T-helper 1 cell treated with Interleukin-12 subunit alpha and Interleukin-12 subunit beta and Interleukin-4 antibody, amounts not matched to agents 30 ng/mL and 1 ng/mL, for 36 hours (primary cell): Measurements from ENCODE around the gene MILR1. TPM values are rescaled to one million over a fixed set of nuclear protein-coding genes. Genes with fewer than 3 reads are reported as not detected.
"Not testable (repeated sequence)": the region's sequence is repeated elsewhere in the genome, so short reads cannot be mapped to it uniquely, and the experiment has no call there.

Experiments
- intact Hi-C: fragments of 100-400 bp; cut with micrococcal nuclease; formaldehyde crosslinking; loops from one replicate; pipeline ENCODE4 v1.15.1; 2024
- total RNA-seq: library from RNA; stranded (reverse); gene quantifications from 2 replicates; pipeline ENCODE4 v1.2.3, GENCODE V29; 2022

The MILR1 gene
- total RNA-seq, 1 donor from 2014 or later = 5.4 TPM

DNA sequence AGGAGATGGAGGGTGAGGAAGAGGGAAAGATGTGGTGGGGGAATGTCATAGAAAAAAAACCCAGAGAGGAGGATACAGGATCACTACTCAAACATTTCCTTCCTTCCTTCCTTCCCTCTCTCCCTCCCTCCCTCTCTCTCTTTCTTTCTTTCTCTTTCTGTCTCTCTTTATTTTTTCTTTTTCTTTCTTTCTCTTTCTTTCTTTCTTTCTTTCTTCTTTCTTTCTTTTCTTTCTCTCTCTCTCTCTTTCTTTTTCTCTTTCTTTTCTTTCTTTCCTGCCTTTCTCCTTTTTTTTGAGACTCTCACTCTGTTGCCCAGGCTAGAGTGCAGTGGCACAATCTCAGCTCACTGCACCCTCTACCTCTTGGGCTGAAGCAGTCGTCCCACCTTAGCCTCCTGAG lies 17.9 kb downstream of the MILR1 start:
- intact Hi-C loops = not testable (repeated sequence)

DNA sequence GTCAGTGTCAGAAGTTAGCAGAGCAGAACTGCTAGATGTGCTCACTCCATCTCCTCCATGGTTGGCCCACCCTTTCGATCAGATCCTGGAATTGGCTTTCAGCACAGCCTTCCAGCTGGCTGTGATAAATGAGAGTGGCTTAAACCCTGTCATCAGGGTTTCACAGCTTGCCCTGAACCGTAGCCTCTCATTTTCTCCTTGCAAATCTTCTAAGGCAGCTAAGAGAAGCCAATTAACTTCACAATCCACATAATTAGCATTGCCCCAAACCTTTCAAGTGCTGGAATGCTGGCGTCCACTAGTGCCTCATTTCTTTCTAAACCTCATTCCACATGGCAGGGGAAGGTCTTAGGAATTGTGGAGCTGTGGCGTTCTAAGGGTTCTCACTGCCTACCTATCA lies 21.7 kb downstream of the MILR1 start:
- intact Hi-C loops = no loop called here

DNA sequence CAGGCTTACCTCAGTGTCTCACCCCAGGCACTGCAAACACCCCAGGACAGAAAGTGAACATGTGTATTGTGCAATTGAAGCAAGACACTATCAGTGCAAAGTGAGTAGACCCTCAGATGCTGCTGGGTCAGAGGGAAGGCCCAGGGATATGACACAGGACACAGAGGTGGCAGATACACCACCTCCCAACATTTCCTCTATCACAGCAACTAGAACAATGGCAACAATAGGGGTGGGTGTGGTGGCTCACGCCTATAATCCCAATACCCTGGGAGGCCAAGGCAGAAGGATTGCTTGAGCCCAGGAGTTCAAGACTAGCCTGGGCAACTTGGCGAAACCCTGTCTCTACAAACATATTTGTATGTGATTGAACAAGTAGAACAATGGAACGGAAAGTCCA lies 22.5 kb downstream of the MILR1 start:
- intact Hi-C loops = no loop called here

DNA sequence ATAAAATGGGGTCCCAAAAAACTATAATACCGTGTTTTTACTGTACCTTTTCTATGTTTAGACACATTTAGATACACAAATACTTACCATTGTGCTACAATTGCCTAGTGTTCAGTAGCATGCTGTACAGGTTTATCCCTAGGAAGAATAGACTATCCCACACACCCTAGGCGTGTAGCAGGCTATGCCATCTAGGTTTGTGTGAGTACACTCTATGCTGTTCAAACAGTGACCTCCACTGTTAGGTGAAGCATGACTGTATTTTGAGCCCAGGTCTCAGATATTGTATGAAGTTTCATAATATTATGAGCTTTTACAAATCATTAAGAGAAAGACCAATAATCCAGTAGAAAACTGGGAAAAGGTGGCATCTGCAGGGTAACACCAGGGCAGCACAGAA lies 23.6 kb downstream of the MILR1 start:
- intact Hi-C loops = no loop called here

DNA sequence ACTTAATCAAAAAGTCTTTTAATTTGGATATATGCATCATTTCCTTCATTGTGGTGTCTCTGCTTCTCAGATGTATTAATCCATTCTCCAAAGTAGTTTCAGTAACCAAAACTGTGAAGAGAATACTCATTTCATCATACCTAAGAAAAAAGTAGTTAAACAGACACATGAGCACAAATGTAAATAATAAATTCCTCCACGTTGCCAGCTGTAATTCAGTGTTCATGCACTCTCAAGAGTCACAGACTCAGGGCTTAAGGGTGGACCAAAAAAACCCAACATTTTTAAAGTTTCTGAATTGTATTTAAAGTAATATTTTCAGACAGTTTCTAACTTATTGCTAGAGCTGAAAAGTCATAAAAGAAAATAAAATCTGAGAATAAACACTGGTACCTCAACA lies 28.9 kb downstream of the MILR1 start:
- intact Hi-C loops = no loop called here

DNA sequence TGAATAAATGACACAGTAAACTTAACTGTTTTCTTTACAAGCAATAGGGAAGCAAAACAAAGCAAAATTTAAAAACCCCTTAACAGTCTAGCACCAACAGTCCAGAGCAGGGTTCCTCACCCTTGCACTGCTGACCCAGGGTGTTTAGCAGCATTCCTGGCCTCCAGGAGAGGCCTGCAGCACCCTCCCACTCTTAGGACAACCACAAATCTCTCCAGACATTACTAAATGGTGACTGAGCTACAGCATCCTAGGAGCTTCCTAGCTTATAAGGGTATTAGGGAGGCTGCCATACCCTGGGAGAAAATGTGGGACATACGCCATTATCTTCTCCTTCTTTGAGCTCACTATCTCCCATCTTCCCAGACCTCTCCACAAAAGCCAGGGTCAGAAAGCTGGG lies 32.0 kb downstream of the MILR1 start:
- intact Hi-C loops = no loop called here

DNA sequence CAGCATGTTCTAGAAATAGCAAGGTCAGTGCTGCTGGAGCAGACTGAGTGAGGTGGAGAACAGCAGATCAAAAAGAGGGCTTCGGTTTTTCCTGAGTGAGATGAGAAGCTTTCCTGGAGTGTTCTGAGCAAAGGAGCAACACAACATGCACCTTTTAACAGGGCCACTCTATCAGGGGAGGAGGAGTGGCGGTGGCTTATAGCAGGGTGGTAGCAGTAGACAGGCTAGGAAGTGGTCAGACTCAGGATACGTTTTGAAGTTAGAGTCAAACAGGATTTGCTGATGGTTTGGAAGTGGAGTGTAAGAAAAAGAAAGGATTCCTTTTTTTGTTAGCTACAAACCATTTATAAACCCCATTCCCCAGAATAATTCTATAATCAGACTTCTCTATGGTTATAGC lies 35.5 kb downstream of the MILR1 start:
- intact Hi-C loops = no loop called here

DNA sequence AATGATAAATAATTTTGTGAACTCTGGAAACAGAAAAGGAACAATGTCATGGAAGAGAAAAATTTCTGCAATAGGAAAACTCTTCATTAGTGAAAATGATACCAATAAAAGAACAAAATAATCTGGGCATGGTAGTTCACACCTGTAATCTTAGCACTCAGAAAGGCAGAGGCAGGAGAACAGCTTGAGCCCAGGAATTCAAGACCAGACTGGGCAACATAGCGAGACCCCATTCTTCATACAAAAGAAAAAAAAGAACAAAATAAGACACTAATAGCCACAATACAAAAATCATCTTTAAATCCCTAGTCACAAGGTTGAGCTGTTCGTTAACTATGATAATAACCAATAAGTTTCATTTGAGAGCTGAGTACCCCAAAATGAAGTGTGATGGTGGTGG lies 39.4 kb downstream of the MILR1 start:
- intact Hi-C loops = no loop called here

DNA sequence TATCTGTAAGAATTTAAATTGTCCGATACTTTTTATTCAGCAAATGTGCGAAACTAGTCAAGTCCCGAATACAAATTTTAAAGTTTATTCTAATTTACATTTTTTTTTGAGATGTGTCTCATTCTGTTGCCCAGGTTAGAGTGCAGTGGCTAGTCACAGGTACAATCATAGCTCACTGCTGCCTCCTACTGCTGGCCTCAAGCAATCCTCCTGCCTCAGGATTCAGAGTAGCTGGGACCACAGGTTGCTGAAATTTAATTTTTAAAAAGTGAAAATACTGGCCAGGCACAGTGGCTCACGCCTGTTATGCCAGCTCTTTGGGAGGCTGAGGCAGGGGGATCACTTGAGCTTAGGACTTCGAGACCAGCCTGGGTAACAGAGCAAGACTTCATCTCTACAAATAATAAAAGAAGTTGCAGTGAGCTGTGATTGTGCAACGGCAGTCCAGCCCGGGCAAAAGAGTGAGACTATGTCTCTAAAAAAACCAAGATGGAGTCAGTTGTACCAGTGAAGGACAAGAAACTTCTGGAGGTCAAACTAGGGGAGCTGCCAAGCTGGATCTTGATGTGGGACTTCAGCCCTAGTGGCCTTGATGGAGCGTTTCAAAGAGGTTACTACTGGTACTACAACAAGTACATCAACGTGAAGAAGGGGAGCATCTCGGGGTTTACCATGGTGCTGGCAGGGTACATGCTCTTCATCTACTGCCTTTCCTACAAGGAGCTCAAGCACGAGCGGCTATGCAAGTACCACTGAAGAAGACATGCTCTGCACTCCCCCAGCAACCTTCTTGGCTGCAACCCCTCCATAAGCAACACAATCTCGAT lies 42.3 kb downstream of the MILR1 start:
- intact Hi-C loops = loop anchor here (1.0 kb wide), 4 partner anchors 71 to 184 kb away; no protein-coding TSS in a partner anchor

DNA sequence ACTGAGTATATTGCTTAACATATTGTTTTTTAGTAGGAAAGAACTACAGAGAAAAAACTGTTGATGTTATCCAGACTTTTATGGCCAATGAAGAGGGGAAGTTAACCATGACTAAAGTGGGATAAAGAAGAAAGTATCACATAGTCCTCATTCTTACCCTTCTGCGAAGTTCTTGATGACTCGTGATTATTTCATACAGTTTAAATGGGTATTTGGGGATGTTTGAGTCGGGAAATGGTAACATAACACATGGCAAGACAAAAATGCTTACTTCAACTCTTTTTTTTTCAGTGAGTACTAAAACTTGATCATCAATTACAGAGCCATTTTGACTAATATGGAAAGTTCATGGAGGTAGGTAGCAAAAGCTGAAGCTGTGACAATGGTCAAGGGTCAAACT lies 43.1 kb downstream of the MILR1 start:
- intact Hi-C loops = loop anchor here (1.0 kb wide), 4 partner anchors 72 to 185 kb away; no protein-coding TSS in a partner anchor

DNA sequence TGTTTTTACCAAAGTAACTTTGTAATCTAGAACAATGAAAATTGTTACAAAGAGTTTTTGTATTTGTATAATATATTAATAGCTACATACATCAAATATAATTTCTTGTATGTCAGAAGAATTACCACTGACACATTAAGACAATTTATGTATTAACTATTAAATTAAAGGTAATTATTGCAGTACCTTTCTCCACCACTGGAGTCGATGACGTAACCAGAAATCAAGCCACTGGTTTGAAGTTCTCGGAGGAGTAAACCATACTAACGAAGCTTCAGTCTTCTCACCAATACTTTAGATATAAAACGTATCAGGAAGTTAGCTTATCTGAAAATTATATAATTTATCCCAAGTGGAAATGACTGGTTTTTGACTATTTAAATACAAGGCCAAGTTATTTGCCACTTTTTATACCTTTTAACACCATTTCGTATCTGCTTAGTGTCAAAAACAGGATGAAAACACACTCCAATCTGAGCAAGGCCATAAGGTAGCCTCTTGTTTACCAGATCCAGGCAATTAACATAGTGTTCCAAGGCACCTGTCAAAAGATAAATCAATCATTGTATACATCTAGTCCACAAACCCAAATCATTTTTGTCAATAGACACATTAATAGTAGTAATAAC lies 43.7 kb downstream of the MILR1 start:
- intact Hi-C loops = no loop called here

DNA sequence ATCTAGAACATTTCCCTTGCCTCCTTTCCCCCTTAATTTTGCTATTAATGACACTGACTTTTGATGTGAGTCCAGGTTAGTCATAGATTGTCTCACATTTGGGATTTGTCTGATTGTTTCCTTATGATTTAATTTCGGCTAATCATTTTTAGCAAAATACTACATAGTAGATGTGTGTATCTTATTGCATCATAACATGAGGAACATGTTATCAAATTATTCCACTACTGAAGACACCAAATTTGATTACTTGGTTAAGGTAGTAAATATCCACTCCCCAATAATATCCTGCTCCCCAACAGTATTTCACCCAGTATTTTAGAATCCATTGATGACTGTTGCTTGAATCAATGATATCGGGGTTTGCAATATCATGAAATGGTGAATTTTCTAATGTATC lies 45.2 kb downstream of the MILR1 start:
- intact Hi-C loops = no loop called here

DNA sequence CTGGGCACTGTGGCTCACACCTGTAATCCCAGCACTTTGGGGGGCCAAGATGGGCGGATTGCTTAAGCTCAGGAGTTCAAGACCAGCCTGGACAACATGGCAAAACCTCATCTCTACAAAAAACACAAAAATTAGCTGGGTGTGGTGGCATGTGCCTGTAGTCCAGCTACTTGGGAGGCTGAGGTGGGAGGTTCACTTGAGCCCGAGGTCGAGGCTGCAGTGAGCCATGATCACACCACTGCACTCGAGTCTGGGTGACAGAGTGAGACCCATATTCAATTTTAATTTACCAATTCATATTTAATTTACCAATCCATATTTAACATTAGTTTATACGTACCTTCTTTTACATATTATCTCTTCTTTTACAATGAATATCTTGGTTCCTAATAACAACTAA lies 46.4 kb downstream of the MILR1 start:
- intact Hi-C loops = not testable (repeated sequence)

DNA sequence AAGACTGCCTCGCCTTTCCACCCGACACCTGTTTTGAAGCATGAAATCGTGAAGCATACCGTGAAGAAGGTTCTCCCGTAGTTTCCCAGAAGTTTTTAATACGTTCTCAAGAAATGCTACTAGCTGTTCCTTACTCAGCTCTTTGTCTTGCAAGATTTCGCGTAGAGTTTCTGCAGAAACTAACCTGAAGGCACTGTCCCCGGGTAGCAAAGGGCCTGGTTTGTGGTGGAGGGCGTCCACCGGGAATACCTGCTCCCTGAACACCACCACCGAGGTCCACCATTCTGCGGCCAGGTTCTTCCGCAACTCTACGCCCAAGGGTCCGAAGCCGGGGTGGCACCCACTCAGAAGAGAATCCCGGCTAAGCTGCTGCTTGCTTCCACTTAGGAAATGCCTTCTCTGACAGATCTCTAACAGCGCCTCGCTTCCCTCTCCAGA lies 47.5 kb downstream of the MILR1 start:
- intact Hi-C loops = no loop called here

DNA sequence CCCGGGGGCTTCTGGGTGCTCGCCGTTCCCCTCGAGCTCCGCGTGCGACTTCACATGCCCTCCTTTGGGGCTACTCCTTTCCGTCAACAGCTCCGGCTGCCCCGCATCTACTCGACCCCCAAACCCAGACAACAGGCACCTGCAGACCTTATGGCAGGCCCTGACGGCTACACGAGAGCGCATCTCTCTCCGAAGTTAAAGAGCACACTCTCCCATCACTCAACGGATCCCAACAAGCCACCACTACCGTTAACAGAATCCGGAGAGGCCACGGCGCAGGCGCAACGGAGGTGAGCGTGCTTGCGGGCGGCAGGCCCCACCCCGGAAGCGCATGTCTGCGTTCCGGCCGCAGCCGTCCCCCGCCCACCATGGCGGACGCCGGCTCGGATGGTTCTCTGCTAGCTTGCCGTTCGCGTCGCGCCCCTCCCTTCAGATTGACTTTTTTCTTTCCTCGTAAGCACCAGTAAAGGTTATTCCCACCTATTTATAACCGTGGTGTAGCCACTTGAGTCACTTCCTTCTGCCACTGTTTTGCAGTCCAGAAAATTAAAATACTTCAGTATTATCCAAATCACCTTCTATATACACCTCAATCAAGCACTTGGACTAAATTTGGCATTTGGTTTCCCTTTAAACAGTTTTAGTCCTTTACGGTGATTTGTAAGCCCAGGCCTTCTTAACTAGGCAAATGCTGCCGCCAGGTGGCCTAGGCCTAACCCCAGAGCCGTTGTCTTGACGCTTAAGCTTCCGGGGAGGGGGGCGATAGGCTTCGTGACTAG lies 48.1 kb downstream of the MILR1 start, which contains the start of gene POLG2:
TSS of gene POLG2 (minus strand) at position 269 of the 779 bp plus-strand sequence. CDS start at position 183, 86 bp downstream.
- intact Hi-C loops = loop anchor here (1.0 kb wide), 2 partner anchors 8 to 234 kb away; partner anchors contain the start of gene TEX2

DNA sequence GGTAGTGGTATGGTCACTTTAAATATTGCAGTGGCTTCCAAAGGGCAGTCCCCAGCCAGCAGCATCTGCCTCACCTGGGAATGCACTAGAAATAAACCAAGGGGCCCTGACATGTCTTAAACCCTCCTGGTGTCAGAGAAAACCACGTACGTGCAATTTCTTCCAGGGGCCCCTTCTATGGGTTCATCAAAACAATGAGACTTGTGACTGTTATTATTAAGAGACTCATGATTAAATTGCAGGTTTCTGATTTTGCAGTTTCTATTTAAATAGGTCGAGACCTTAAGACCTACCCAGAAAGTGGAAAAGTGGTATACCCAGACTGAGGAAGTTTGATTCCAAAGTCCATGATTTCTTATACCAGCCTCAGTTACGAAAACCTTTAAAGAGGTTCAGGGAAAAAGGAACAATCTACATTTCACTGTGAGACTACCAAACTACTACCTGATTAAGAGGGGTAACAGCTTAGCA lies 48.7 kb downstream of the MILR1 start:
- intact Hi-C loops = loop anchor here (1.0 kb wide), 2 partner anchors 8 to 234 kb away; partner anchors contain the start of gene TEX2

DNA sequence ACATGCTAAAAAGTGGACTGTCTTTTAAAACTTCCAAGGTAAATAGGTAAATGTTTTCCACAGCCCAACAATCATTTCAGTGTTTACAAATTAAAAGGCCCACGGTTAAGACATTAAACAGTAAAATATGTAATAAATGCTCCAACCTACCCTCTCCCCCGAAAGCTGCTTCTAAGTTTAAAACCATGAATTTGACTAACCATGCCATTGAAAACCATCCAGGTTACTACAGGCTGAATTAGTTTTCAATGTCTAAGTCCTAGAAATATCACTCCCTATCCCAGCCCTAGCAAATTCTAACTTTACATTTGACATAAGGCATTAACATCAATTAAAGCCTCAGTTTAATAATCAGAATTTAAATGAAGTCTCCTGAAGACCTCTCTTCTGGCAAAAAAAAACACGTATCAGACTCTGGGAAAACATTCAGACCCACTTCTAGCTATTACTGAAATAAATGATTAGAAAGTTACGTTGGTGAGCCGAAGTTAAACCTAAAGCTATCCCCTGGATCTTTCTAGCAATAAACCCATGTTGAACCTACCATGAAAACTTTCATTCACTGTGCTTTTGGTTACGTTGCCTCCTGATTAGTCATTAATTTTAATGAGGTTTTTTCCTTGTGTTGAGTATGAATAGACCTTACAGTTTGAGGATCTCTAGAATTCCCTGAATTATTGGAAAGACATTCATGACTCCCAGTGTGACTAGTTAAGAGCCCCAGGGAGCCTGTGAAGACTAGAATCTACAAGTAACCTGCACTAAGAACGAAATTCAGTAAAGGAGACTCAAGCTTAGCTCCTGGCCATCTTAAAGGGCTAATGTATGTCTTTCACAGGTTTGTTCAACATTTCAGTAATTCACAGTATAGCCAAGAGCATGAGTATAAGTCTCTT lies 49.6 kb downstream of the MILR1 start:
- intact Hi-C loops = no loop called here

DNA sequence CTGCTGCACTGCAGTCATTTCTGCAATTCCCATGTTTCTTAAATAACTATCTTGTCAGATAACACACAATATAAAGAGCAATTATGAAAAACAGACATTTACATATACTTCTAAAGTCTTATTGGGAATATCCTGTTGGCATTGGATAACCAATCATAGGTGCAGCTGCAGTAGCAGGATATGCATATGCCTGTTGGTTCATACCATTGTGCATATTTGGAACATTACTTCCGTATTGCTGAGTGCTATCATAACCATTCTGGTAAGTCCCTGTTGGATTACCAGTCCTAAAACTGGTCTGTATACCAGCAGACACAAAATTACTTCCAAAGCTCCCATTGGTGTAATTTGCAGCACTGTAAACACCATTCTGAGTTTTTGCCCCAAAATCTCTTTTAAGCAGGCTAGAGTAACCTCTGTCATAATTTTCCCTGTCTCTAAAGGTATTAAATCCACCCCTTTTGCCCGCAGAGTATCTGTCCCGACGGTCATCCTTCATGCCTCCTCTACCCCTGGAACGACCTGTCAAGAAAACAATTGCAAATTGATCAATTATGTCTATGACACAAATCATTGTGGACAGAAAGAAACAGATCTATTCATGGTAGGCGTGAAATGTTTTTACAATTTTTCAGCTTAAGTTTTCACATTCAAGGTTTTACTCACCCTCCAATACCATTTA lies 51.0 kb downstream of the MILR1 start:
- intact Hi-C loops = no loop called here

DNA sequence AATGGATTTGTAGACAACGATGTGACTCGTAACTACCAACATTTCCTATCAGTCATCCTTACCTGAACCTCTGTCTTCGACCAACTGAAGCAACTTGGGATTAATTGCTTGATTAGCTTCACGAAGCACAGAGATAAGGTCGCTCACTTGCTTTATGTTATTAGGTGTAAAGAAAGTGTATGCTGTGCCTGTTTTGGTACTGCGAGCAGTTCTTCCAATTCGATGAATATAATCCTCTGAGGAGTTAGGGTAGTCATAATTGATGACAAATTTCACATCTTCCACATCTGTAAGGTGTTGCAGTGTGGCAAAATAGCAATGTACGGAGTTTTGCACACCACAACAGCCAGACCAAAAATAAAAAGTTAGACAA lies 51.6 kb downstream of the MILR1 start:
- intact Hi-C loops = no loop called here
